Hepatocyte (in vitro differentiated cells): ENCODE measurements around the gene TIMM23. TPM values are rescaled to one million over a fixed set of nuclear protein-coding genes. Genes with fewer than 3 reads are reported as not detected.

Experiments
- DNase-seq: peaks from one replicate; pipeline ENCODE4 v3.0.0-alpha.2; 2016; ENCODE audit warnings: low spot score
- H2AFZ ChIP-seq: fragments of 200-600 bp; sonication (generic); 2 replicates; pipeline ENCODE4 v1.6.0; 2016; ENCODE audit warnings: antibody characterized with exemption, mild to moderate bottlenecking
- H3K27ac ChIP-seq: fragments of 200-600 bp; sonication (generic); 2 replicates; pipeline ENCODE4 v1.5.1; 2016; ENCODE audit warnings: mild to moderate bottlenecking
- H3K27me3 ChIP-seq: fragments of 200-600 bp; sonication (generic); 2 replicates; pipeline ENCODE4 v1.6.1; 2016
- H3K36me3 ChIP-seq: fragments of 200-600 bp; sonication (generic); replicated peaks from 2 replicates; pipeline ENCODE4 v1.5.1; 2016; ENCODE audit warnings: low read depth; ENCODE audit not compliant: insufficient read depth
- H3K4me1 ChIP-seq: fragments of 200-600 bp; sonication (generic); 2 replicates; pipeline ENCODE4 v1.5.1; 2016; ENCODE audit warnings: mild to moderate bottlenecking, moderate library complexity; ENCODE audit not compliant: insufficient read depth
- H3K4me2 ChIP-seq: fragments of 200-600 bp; sonication (generic); 2 replicates; pipeline ENCODE4 v1.6.0; 2016
- H3K4me3 ChIP-seq: fragments of 200-600 bp; sonication (generic); 2 replicates; pipeline ENCODE4 v1.5.1; 2016; ENCODE audit warnings: mild to moderate bottlenecking
- H3K79me2 ChIP-seq: fragments of 200-600 bp; sonication (generic); 2 replicates; pipeline ENCODE4 v1.6.0; 2017; ENCODE audit warnings: mild to moderate bottlenecking
- H3K9me2 ChIP-seq: fragments of 200-600 bp; sonication (generic); replicated peaks from 2 replicates; pipeline ENCODE4 v1.6.0; 2017; ENCODE audit warnings: mild to moderate bottlenecking; ENCODE audit not compliant: insufficient read depth
- H3K9me3 ChIP-seq: fragments of 200-600 bp; sonication (generic); 2 replicates; pipeline ENCODE4 v1.5.1; 2016; ENCODE audit warnings: low read depth, mild to moderate bottlenecking
- H4K20me1 ChIP-seq: fragments of 200-600 bp; sonication (generic); 2 replicates; pipeline ENCODE4 v1.6.0; 2016; ENCODE audit warnings: mild to moderate bottlenecking; ENCODE audit not compliant: insufficient read depth, poor library complexity, severe bottlenecking
- CTCF ChIP-seq: fragments of 200-600 bp; sonication (generic); IDR thresholded peaks from 2 replicates; pipeline ENCODE4 v1.5.1; 2016; ENCODE audit warnings: antibody characterized with exemption, mild to moderate bottlenecking; ENCODE audit not compliant: poor library complexity
- EZH2 ChIP-seq: fragments of 200-600 bp; sonication (generic); IDR thresholded peaks from 2 replicates; pipeline ENCODE4 v1.6.1; 2016; ENCODE audit warnings: antibody characterized with exemption, mild to moderate bottlenecking, borderline replicate concordance
- EZH2phosphoT487 ChIP-seq: fragments of 200-600 bp; sonication (generic); IDR thresholded peaks from one replicate; pipeline ENCODE4 v1.6.1; 2018; ENCODE audit warnings: antibody characterized with exemption, mild to moderate bottlenecking, low read depth, moderate library complexity; ENCODE audit not compliant: unreplicated experiment, severe bottlenecking
- WGBS: methylation state at CpG from one replicate; pipeline ENCODE4 v1.1.6; 2016; ENCODE audit warnings: low lambda C conversion rate; ENCODE audit errors: missing lambda C conversion rate; 5-methylcytosine and 5-hydroxymethylcytosine counted together
- polyA plus RNA-seq: library from polyadenylated mRNA; unstranded; fragments of >200 nt; fragmentation: Nextera tagmentation; extraction: Ambion mirVana; gene quantifications from 2 replicates; pipeline ENCODE4 v1.2.1, GENCODE V29; 2016
- total RNA-seq: library from RNA; depleted of rRNA; stranded (reverse); fragments of >200 nt; gene quantifications from 2 replicates; pipeline ENCODE4 v1.2.3, GENCODE V29; 2014

TIMM23 gene
- total and polyA plus RNA-seq, 2 experiments from 2014 or later: 80.7 to 122 TPM

GRCh38 chr10:46014206-46014605 is 41.9 kb downstream of the TIMM23 start:
- WGBS: 99% methylated on average over 5 of the region's 5 CpGs
- peaks cover 66% of the 10 kb centered on the region for H3K79me2 ChIP-seq
- no peaks in the 10 kb centered on the region for H3K36me3 ChIP-seq
- H4K20me1 ChIP-seq: peaks cover 46% of the 10 kb centered on the region
- no peak overlapping the region for H2AFZ ChIP-seq
- DNase-seq: no peak
- peaks cover 11% of the 10 kb centered on the region for H3K4me1 ChIP-seq
- H3K9me3 ChIP-seq: no peaks in the 10 kb centered on the region
- no peak for TF ChIP-seq EZH2phosphoT487
- TF ChIP-seq CTCF: no peak
- TF ChIP-seq EZH2: no peak
- no peak overlapping the region for H3K4me2 ChIP-seq
- no peak overlapping the region for H3K4me3 ChIP-seq
- H3K27ac ChIP-seq: no peak overlapping the region
- no peaks in the 10 kb centered on the region for H3K27me3 ChIP-seq
- no peaks in the 10 kb centered on the region for H3K9me2 ChIP-seq

GRCh38 chr10:46014683-46015405 is 42.6 kb downstream of the TIMM23 start:
- Histone ChIP-seq H3K27me3 (no peaks in the 10 kb centered on the region), H3K4me2 (no peak overlapping the region), H2AFZ (no peak overlapping the region), H3K79me2 (peaks cover 72% of the 10 kb centered on the region), H3K4me1 (peaks cover 17% of the 10 kb centered on the region), H3K9me3 (no peaks in the 10 kb centered on the region), H3K9me2 (no peaks in the 10 kb centered on the region), H3K27ac (no peak overlapping the region), H3K36me3 (no peaks in the 10 kb centered on the region), H3K4me3 (no peak overlapping the region), H4K20me1 (peaks cover 53% of the 10 kb centered on the region)
- DNase-seq: no peak
- TF ChIP-seq EZH2 (no peak), EZH2phosphoT487 (no peak), CTCF (no peak)
- WGBS: 91% methylated on average over 5 of the region's 5 CpGs

- Histone ChIP-seq H3K27me3 (no peaks in the 10 kb centered on the region), H3K36me3 (no peaks in the 10 kb centered on the region), H3K4me3 (no peak overlapping the region), H3K9me2 (no peaks in the 10 kb centered on the region), H3K9me3 (no peaks in the 10 kb centered on the region), H4K20me1 (peaks cover 66% of the 10 kb centered on the region), H3K4me1 (peaks cover 22% of the 10 kb centered on the region), H2AFZ (no peak overlapping the region), H3K79me2 (peaks cover 85% of the 10 kb centered on the region), H3K4me2 (no peak overlapping the region), H3K27ac (no peak overlapping the region)
- 100% methylated on average over 5 of the region's 5 CpGs for WGBS
- DNase-seq: no peak
- TF ChIP-seq EZH2phosphoT487: no peak
- TF ChIP-seq CTCF: no peak
- no peak for TF ChIP-seq EZH2
These were observed 43.9 kb downstream of the TIMM23 start for GRCh38 chr10:46016190-46016589.
